A172 (cell line): ENCODE data around the gene ETS1. TPM values are rescaled to one million over a fixed set of nuclear protein-coding genes. Genes with fewer than 3 reads are reported as not detected.

Experiments used
- DNase-seq: peaks from one replicate; pipeline ENCODE4 v3.0.0-alpha.2; 2015; ENCODE audit warnings: low spot score
- total RNA-seq: library from RNA; depleted of rRNA; stranded (reverse); fragments of >200 nt; shearing (Covaris generic); gene quantifications from 2 replicates; pipeline ENCODE4 v1.2.3, GENCODE V29; 2014

Gene ETS1
- total RNA-seq, 1 experiment from 2014 or later: 39.4 TPM

- no peak for DNase-seq
Measured at GRCh38 chr11:128519338-128519737, 68.0 kb downstream of the ETS1 start.

DNA sequence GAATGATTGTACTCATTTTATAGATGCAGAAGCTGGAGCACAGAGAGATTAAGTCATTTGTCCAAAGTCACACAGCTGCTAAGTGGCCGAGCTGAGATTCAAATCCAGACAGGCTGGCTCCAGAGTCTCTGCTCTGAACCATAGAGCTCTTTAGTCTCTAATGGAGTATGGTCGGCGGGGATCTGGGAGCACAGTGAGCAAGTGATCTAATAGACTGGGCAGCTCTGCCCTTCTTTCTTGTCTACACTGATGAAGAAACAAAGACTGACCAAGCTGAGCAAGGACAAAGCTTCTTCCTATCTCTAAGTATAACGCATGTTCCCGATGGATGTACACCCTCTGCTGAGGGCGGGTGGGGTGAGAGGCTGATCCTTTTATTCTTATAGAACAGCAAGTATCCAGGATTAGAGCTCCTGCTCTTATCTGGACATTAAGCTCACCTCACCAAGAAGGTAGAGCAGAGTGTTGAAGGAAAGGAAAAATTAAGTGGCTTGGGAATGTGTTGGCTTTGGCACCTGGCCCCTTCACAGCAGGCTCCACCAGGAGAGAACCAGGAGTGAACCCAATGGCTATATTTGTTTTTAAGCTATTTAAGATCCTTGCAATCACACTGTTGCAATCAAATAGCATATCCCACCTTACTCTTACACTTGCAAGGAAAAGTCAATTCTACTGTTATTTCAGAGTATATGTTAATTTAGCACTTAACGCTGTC, 68.7 kb downstream of the ETS1 start:
- DNase-seq: no peak

DNA sequence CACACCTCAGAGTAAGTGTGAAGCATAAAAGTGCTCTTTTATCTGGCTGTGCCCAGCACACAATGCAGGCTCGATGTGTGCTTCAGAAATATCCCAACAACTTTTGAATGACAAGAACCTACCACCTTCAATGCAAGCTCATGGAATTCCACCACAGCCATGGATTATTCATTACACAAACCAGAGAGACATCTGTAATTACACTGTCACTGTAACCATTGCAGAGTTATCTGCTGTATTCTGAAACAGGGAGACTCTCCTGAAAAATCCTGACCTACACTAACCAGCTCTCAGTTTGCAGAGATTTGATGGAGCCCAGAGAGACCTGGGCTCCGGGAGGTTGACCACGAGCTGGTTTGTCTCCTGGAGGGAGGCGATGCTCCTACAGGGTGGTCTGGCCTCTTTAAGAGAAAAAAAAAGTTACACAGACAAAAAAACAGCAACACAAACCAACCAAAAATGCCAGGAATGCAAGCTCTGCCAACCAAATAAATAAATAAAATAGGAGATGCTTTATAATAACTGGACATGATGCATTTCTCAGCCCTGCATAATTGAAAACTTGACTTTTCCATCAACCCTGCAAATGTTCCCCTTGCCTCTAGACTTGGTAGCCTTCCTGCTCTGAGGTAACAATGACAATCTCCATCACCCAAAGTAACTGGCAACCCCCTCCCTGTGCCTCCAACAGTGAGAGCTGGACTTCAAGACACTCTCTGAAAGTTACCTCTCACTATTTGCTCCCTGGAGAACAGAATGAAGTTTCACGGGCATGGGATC, 69.7 kb downstream of the ETS1 start:
- DNase-seq: peak; percentile 58

- DNase-seq: no peak
Measured at GRCh38 chr11:128516886-128517285, 70.5 kb downstream of the ETS1 start.

- DNase-seq: no peak
Measured at GRCh38 chr11:128515826-128516778, 71.3 kb downstream of the ETS1 start.

DNA sequence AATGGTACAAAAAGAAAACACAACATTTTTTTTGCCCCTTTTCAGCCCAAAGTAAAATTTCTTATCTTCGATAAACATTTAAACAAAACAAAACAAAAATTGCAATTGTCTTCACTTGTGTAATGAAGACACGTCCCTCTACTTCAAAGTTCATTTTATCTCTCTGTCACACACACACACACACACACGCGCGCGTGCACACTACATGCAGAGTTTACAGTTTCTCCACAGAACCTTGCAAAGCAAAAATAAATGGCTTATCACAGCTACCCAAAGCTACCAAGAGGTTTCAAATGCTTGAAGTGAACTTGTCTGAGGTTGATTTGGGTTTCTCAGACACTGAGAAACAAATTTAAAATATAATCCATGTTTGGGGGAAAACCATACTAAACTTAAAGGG, 72.3 kb downstream of the ETS1 start:
- no peak for DNase-seq

DNA sequence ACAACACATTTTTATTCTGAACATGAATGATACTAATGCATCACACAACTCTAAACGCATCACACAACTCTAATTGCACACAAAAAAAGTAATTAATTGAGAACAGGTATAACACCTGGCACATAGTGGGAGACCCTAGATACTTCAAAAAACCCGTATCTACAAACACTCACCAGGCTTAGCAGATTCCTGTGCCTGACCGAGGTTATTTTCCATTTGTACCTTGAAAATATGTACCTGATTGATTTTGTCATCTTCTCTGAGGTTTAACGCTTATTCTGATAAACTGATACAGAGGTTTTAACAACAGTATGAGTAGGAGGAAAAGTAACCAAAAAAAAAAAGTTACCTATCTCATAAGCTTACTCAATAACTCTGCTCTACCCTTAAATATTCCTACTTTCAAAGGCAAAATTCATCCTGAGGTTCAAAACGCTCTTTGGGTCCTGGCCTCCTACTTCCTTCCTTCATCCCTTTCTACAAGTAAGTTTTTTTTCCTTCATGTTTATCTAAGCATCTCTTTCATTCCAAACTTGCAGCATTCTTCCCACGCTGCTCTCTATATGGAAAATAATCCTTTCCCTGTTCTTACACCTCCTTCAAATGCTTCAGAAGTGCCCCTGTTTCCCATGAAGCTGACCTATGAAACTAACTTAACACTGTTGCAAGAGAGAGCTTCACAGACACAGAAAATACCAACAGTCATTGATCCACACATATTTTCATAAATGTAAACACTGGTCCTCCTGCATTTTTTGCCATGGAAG, 73.3 kb downstream of the ETS1 start:
- no peak for DNase-seq

DNA sequence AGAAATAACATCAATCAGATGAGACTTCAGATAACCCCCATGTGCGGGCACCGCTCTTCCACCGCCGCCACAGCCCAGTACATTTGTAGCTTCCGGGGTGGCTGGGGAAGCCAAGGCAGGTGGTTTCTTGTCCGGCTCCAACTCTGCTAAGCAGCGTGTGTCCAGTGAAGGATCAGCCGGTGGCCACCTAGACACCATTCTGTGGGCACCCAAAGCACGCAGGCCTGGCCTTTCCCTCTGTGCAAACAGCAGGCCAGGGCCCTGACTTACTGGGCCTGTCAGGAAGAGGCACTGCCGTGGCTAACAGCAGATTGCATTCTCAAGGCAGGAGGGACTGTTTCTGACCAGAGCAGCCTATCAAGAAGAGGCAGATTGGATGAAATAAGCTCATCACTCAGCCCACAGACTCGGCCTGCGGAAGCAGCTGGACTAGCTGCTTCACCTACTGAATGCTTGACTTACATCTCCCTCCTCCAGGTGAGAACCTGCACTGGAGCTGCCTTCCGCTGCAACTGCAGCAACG, 74.8 kb downstream of the ETS1 start:
- DNase-seq: no peak

GRCh38 chr11:128511712-128512111, 75.6 kb downstream of the ETS1 start:
- no peak for DNase-seq

DNA sequence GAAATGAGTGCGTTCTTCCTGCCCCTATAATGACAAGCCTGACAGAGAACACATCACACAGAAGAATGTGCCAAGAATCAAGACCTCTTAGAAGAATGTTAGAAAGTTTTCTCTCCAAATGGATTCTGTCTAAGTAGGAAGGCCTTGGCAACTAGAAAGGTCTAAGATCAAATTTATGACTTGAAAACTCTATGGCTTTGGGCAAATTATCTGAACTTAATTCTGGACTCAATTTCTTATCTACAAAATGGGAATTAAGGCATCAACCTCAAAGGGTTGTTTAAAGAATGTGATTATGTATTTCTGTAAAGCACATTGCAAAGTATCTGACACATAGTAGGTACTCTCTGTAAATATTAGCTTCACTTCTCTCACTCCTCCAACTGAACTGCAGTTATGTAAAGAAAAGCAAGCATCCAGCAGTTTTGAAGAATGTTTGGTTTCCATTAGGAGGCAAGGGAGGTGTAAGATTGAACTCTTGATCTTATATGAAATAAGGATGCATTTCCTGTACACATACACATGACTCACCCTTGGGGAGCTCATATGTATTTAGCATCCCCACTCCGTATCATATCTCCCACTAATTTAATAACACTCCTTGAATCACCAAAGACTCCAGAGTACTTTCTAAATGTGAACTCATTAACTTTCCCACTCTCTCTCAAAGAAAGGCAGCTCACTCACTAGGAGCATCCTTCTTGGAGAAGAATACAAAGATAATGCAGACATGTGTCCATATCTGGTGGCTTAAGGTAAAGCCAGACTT, 77.6 kb downstream of the ETS1 start:
- peak; percentile 51 for DNase-seq

DNA sequence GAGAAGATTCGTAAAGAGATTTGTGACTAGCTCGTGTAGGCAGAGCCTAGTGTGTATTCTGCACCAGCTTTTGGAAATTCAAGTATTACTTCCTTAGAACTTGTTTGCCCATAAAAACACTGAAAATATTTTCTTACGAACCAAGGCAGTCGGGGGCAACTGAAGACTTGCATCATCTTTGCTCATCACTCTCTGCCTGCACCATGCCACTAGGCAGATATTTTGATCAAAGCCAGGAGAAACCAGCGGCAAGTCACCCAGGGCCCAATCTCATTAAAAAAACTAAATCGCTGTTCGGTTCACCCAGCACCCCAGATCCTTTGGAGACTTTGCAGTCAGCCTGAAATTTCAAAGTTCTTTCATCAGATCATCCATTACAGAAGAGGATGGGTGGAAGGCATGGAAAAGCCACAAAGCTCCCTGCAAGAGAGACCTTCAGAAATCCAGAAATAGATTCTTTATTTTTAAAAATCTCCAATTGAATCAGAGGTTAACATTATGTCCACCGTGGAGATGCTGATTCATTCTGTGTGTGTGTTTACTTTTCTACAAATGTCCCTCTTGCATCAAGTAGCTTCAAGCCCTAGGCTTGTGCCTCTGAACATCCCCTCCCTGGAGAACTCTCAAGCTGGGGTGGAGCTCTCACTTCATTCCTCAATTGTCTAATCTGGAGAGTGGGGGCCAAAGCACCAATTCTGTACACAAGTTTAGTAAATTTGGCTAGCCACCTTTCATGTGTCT, 78.4 kb downstream of the ETS1 start:
- DNase-seq: no peak

- DNase-seq: no peak
Measured at GRCh38 chr11:128507936-128508335, 79.4 kb downstream of the ETS1 start.

DNA sequence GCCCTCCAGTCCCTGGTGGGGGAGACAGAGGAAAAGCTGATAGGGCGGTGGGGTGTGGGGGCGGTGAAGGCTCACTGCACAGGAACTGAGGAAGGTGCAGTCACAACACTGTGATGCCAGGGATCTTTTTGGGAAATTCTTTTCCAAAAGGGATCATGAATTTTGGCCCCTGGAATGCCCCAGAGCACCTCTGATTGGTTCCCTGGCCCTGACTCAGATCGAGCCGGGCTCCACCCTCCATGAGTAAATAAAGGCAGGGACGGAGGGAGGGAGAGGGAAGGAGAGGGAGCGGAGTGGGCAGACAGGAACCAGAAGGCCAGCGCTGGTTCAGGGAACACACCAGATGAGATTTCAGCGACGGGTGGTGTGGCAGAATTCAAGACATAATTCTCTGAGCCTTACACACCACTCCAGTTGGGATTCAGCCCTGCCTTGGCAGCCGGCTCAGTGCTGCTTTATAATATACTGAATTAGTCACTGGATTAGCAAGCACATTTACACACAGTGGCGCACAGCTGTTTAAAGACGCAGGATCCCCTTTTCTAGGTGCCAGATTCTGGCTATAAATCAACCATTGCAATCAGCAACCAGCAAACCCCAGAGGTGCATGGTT, 80.3 kb downstream of the ETS1 start:
- DNase-seq: peak; percentile 86

DNA sequence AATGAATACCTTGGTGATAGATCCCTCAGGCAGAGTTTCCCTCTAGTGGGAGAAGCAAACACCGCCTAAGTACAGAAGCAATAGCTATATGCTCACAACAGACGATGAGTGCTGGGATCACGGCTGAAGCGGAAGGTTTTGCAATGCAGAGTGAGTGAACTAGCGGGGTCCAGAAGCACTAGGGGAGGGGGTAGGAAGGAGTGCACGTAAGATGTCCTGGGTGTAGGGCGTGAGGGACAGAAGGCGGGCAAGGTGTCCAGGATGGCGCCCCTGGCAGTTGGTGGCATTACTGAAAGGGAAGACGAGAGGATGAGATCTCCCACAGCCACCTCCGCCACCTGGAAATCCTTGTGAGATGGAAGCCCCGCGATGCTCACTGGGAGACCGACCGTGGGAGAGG, 81.0 kb downstream of the ETS1 start:
- no peak for DNase-seq

DNA sequence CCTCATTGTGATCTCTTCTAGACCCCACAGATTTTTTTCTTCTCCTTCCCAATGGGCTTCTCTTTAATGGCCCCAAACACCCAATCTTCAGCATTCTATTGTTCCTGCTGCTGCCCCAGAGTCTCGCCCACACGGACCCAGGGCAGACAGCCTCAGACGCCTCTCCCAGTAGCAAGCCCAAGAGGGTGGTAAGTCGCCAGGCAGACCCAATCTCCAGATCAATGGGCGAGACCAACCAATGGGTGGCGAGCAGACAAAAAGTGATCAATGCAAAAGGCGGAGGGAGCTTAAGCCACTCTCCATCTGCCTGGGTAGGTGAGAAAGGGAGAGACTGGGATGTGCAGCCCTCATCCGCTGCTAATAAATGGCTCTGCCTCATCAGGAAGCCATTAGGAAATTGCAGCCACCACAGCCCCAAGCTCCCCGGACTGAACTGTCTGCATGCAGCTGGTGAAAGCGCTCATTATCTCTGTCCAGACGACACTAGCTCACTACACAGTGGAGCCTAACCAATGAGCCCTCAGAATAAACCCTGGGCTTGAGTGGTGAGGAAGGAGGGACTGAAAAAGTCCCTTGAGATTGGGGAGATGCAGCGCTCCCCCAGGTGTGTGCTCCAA, 81.8 kb downstream of the ETS1 start:
- DNase-seq: no peak

DNA sequence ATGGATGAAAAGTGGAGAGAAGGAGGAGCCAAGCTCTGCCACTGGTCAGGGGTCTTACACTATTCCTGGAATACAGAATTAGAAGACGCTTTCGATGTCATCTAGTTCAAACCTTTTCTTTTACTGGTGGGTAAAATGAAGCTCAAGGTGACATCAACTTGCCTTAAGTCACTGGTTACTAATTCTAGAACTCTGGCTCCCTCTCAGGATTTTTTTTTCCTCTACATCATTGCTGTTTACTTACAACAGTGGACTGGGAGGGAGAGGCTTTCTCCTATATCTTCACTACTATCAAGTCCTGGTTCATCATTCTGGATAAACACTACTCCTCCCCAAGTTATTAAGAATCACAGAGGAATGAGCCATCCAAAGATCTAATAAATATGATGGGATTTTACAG, 82.9 kb downstream of the ETS1 start:
- DNase-seq: no peak

DNA sequence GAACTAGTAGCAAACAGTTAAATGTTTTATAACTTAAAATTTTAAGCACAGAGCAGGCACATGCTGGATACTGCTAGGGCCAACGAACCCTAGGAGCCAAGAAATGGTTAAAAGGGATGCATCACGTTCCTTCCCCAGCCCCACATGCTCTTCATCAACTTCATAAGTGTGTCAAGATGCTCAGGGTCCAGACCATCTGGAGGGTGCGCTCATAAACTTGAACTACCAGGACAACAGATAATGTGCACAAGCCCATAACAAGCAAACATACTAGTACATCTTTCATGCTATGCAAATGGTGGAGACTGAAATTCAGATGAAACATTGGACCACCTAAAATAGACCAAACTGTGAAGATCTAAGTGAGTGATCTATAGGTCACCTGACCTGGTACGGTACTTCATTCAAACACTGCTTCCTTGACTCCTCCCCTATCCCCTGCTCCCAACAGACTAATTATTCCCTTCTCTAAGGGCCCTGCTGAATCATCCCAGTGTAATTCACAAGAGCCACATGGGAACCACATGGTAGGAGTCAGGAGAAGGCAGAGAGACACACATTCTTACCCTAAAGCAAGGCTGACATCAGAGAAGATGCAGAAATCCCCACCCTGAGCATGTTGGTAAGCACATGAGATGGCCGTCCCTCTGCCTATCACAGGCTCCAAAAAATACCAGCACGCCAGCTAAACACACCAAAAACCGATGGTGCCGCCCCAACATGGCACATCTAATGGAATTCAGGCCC, 83.9 kb downstream of the ETS1 start:
- peak; percentile 73 for DNase-seq

GRCh38 chr11:128502726-128503125, 84.6 kb downstream of the ETS1 start:
- peak; percentile 48 for DNase-seq
